T-cell (primary cell): ENCODE results near the gene STARD10. TPM values are rescaled to one million over a fixed set of nuclear protein-coding genes. Genes with fewer than 3 reads are reported as not detected.

Experiments used
- ATAC-seq, 4 experiments: fragments of 200-7000 bp in 3 of 4; fragments of 150-1000 bp in 1 of 4; cut with Tn5 transposase; replicated peaks in 1 of 4; 1 replicate in 3 of 4; 2 replicates in 1 of 4; pipeline ENCODE4 v1.10.0; 2021; ENCODE audit warnings: moderate library complexity in 3 of 4, mild to moderate bottlenecking in 2 of 4, moderate number of reproducible peaks in 1 of 4
- CTCF ChIA-PET, 2 donors: fragments of 300-600 bp; sonication (Branson Sonifier 250); formaldehyde crosslinking; loops; one replicate each; lab custom pipeline; 2022; ENCODE audit warnings: antibody characterized with exemption in 2 of 2; lab: Charles Lee
- POLR2A ChIA-PET, 2 donors: fragments of 300-600 bp; sonication (Branson Sonifier 250); formaldehyde crosslinking; loops; one replicate each; lab custom pipeline; 2022; ENCODE audit warnings: antibody characterized with exemption in 2 of 2; lab: Charles Lee
- DNase-seq, 35 experiments: peaks; one replicate each; pipeline versions ENCODE4 v3.0.0 to v3.0.0-alpha.2; 2013 to 2023
- H3K27ac ChIP-seq: one replicate; pipeline ENCODE4 v1.5.1; 2013; ENCODE audit warnings: low read length
- H3K27me3 ChIP-seq, 2 experiments: replicated peaks in 1 of 2; 1 replicate in 1 of 2; 2 replicates in 1 of 2; pipeline versions ENCODE4 v1.6.1 to v1.7.0; 2013; ENCODE audit warnings: low read length in 1 of 2, mixed read lengths in 1 of 2; ENCODE audit not compliant: control insufficient read depth in 2 of 2, insufficient read depth in 2 of 2; ENCODE audit errors: extremely low read depth in 1 of 2
- H3K36me3 ChIP-seq, 2 donors: 1 replicate in 1 of 2; 2 replicates in 1 of 2; pipeline versions ENCODE4 v1.6.1 to v1.7.0; 2013; ENCODE audit warnings: low read length in 1 of 2; ENCODE audit not compliant: control insufficient read depth in 2 of 2, insufficient read depth in 1 of 2; ENCODE audit errors: extremely low read depth in 1 of 2
- H3K4me1 ChIP-seq, 2 experiments: 1 replicate in 1 of 2; 2 replicates in 1 of 2; pipeline versions ENCODE4 v1.6.1 to v1.7.0; 2013; ENCODE audit warnings: low read length in 2 of 2, mixed read lengths in 1 of 2; ENCODE audit not compliant: insufficient read depth in 2 of 2, control insufficient read depth in 1 of 2; ENCODE audit errors: extremely low read depth in 1 of 2
- H3K4me3 ChIP-seq, 2 donors: 1 replicate in 1 of 2; 2 replicates in 1 of 2; pipeline versions ENCODE4 v1.5.1 to v1.7.0; 2013; ENCODE audit warnings: mild to moderate bottlenecking in 2 of 2, low read length in 1 of 2, moderate library complexity in 1 of 2; ENCODE audit not compliant: control insufficient read depth in 1 of 2; ENCODE audit errors: extremely low read depth in 1 of 2
- H3K9me3 ChIP-seq: 2 replicates; pipeline ENCODE4 v1.7.0; 2013
- H3K27ac Mint-ChIP-seq, 2 donors: one replicate each; pipeline ENCODE4 v1.8.0; 2020 to 2021; ENCODE audit warnings: mild to moderate bottlenecking in 2 of 2, mixed read lengths in 2 of 2
- H3K27me3 Mint-ChIP-seq, 2 donors: one replicate each; pipeline ENCODE4 v1.8.0; 2021 to 2022; ENCODE audit warnings: mixed read lengths in 2 of 2
- H3K36me3 Mint-ChIP-seq: one replicate; pipeline ENCODE4 v1.8.0; 2021; ENCODE audit warnings: mixed read lengths
- H3K4me1 Mint-ChIP-seq, 3 donors: one replicate each; pipeline ENCODE4 v1.8.0; 2020 to 2022; ENCODE audit warnings: mixed read lengths in 3 of 3, mild to moderate bottlenecking in 1 of 3
- H3K4me3 Mint-ChIP-seq, 3 donors: one replicate each; pipeline ENCODE4 v1.8.0; 2020 to 2022; ENCODE audit warnings: mild to moderate bottlenecking in 3 of 3, mixed read lengths in 3 of 3, moderate library complexity in 3 of 3
- H3K9me3 Mint-ChIP-seq, 3 donors: one replicate each; pipeline ENCODE4 v1.8.0; 2020 to 2022; ENCODE audit warnings: mixed read lengths in 3 of 3
- WGBS: methylation state at CpG from one replicate; pipeline ENCODE4 v1.1.5; 2013; ENCODE audit warnings: missing lambda C conversion rate; ENCODE audit not compliant: insufficient coverage; 5-methylcytosine and 5-hydroxymethylcytosine counted together
- total RNA-seq, 35 experiments: library from RNA in 6 of 35; stranded (reverse) in 6 of 35; fragments of 120-200 nt in 1 of 35; gene quantifications; one replicate each; pipeline versions ENCODE4 v1.2.1 to v1.2.4 and lab custom pipeline; 2013 to 2026

Gene STARD10
- total RNA-seq, 5 donors from 2014 or later (not counting 1 experiment from before 2014, with no cell fraction given) = 11.1 to 24.9 (median 19.1) TPM

GRCh38 chr11:72824020-72824419, 30.2 kb upstream of the STARD10 start:
- no peak for ATAC-seq
- H3K36me3 ChIP-seq = peaks cover 24 to 73% of the 10 kb centered on the region in 2 donors

GRCh38 chr11:72823105-72823804, 29.4 kb upstream of the STARD10 start:
- Histone ChIP-seq H3K9me3 (no peaks in the 10 kb centered on the region), H3K4me1 (peaks cover 6 to 35% of the 10 kb centered on the region in 2 experiments), H3K27me3 (no peaks in the 10 kb centered on the region), H3K27ac (no peak overlapping the region), H3K36me3 (peaks cover 22 to 73% of the 10 kb centered on the region in 2 donors), H3K4me3 (no peak overlapping the region)
- H3K27me3 Mint-ChIP-seq = no peaks in the 10 kb centered on the region
- CTCF ChIA-PET = interaction anchor here (0.7 to 1.1 kb wide), 3 partner anchors 10 to 121 kb away, joined by 3 to 8 read pairs (median 4); no protein-coding TSS in a partner anchor
- WGBS = 100% methylated on average over 5 of the region's 9 CpGs
- ATAC-seq (no peak), DNase-seq (no peak)
- peak overlapping the region; percentile 58 to 67 for H3K27ac Mint-ChIP-seq
- no peaks in the 10 kb centered on the region for H3K9me3 Mint-ChIP-seq
- H3K4me1 Mint-ChIP-seq = peaks cover 12 to 42% (median 26%) of the 10 kb centered on the region in 3 donors
- peaks cover 26% of the 10 kb centered on the region for H3K36me3 Mint-ChIP-seq
- H3K4me3 Mint-ChIP-seq = peak overlapping the region in 1 of 3 donors; percentile 9
- POLR2A ChIA-PET = no interaction called here

More at GRCh38 chr11:72824020-72824419, 30.2 kb upstream of the STARD10 start:
- POLR2A ChIA-PET = no interaction called here
- CTCF ChIA-PET = no interaction called here
- H3K27ac Mint-ChIP-seq = peak overlapping the region; percentile 55 to 66
- no peak for DNase-seq
- Histone ChIP-seq H3K4me3 (no peak overlapping the region), H3K27ac (no peak overlapping the region), H3K9me3 (no peaks in the 10 kb centered on the region), H3K27me3 (no peaks in the 10 kb centered on the region), H3K4me1 (peaks cover 6 to 39% of the 10 kb centered on the region in 2 experiments)
- peaks cover 19% of the 10 kb centered on the region for H3K36me3 Mint-ChIP-seq
- H3K4me3 Mint-ChIP-seq = no peak overlapping the region
- H3K9me3 Mint-ChIP-seq = no peaks in the 10 kb centered on the region
- no peaks in the 10 kb centered on the region for H3K27me3 Mint-ChIP-seq
- H3K4me1 Mint-ChIP-seq = peaks cover 9 to 40% (median 21%) of the 10 kb centered on the region in 3 donors
- 93% methylated on average over 6 of the region's 7 CpGs for WGBS

GRCh38 chr11:72821920-72822799, 28.3 kb upstream of the STARD10 start:
- peak overlapping the region; percentile 1 to 13 for H3K4me3 ChIP-seq
- CTCF ChIA-PET = interaction anchor here (0.6 to 1.1 kb wide), 3 partner anchors 9 to 40 kb away, joined by 3 to 4 read pairs (median 3); partner anchors contain the start of gene STARD10 (in 1 of the 2)
- H3K27me3 ChIP-seq = no peaks in the 10 kb centered on the region
- H3K36me3 ChIP-seq = peaks cover 29 to 81% of the 10 kb centered on the region in 2 donors
- H3K4me1 ChIP-seq = peaks cover 6 to 34% of the 10 kb centered on the region in 2 experiments
- POLR2A ChIA-PET = no interaction called here
- 76% methylated on average over 58 of the region's 82 CpGs for WGBS
- DNase-seq (peak; percentile 67 to 93 (median 83)), ATAC-seq (peak; percentile 81 to 90 (median 88))
- Mint-ChIP-seq H3K9me3 (no peaks in the 10 kb centered on the region), H3K4me1 (peaks cover 23 to 42% (median 31%) of the 10 kb centered on the region in 3 donors), H3K27ac (peak overlapping the region; percentile 82 to 84), H3K36me3 (peaks cover 36% of the 10 kb centered on the region), H3K4me3 (peak overlapping the region; percentile 19 to 54 (median 39)), H3K27me3 (no peaks in the 10 kb centered on the region)
- no peaks in the 10 kb centered on the region for H3K9me3 ChIP-seq
- peak overlapping the region; percentile 41 for H3K27ac ChIP-seq

GRCh38 chr11:72821221-72821919, 27.5 kb upstream of the STARD10 start:
- ATAC-seq (no peak), DNase-seq (no peak)
- Histone ChIP-seq H3K4me3 (peak overlapping the region in 1 of 2 donors; percentile 1), H3K4me1 (peaks cover 8 to 38% of the 10 kb centered on the region in 2 experiments), H3K9me3 (no peaks in the 10 kb centered on the region), H3K36me3 (peaks cover 29 to 79% of the 10 kb centered on the region in 2 donors), H3K27me3 (no peaks in the 10 kb centered on the region), H3K27ac (no peak overlapping the region)
- 95% methylated on average over 45 of the region's 50 CpGs for WGBS
- Mint-ChIP-seq H3K4me3 (peak overlapping the region; percentile 25 to 54 (median 31)), H3K36me3 (peaks cover 36% of the 10 kb centered on the region), H3K27ac (peak overlapping the region; percentile 69), H3K4me1 (peaks cover 30 to 44% (median 31%) of the 10 kb centered on the region in 3 donors), H3K9me3 (no peaks in the 10 kb centered on the region), H3K27me3 (no peaks in the 10 kb centered on the region)
- CTCF ChIA-PET = interaction anchor here in 1 of 2 donors (0.6 kb wide), 1 partner anchor 27 kb away, joined by 3 read pairs; the partner anchor contains the start of gene STARD10
- POLR2A ChIA-PET = interaction anchor here in 1 of 2 donors (0.7 kb wide), 1 partner anchor 91 kb away, joined by 6 read pairs; no protein-coding TSS in a partner anchor

GRCh38 chr11:72820439-72821139, 26.7 kb upstream of the STARD10 start:
- H3K36me3 ChIP-seq = peaks cover 29 to 73% of the 10 kb centered on the region in 2 donors
- Mint-ChIP-seq H3K27ac (peak overlapping the region; percentile 69), H3K9me3 (no peaks in the 10 kb centered on the region), H3K4me3 (peak overlapping the region in 2 of 3 donors; percentile 6 to 25), H3K36me3 (peaks cover 36% of the 10 kb centered on the region), H3K27me3 (no peaks in the 10 kb centered on the region), H3K4me1 (peaks cover 37 to 52% (median 39%) of the 10 kb centered on the region in 3 donors)
- no peak overlapping the region for H3K27ac ChIP-seq
- H3K9me3 ChIP-seq = no peaks in the 10 kb centered on the region
- peaks cover 10 to 46% of the 10 kb centered on the region in 2 experiments for H3K4me1 ChIP-seq
- no peak for ATAC-seq
- no peak overlapping the region for H3K4me3 ChIP-seq
- POLR2A ChIA-PET = no interaction called here
- CTCF ChIA-PET = no interaction called here
- H3K27me3 ChIP-seq = no peaks in the 10 kb centered on the region
- WGBS = 93% methylated on average over 14 of the region's 15 CpGs
- no peak for DNase-seq
